OCI-LY3 (cell line): Measurements from ENCODE around the gene LRP1B.

Experiments used
- EZH2phosphoT487 ChIP-seq: fragments of 200-600 bp; shearing (Covaris generic); IDR thresholded peaks from 2 replicates; pipeline ENCODE4 v1.6.1; 2018; ENCODE audit warnings: antibody characterized with exemption, mixed run types, low read depth
- TF ChIP-seq, protein P1 (sequence below): fragments of 200-600, 300-600 bp; sonication (generic); IDR thresholded peaks from 2 replicates; pipeline ENCODE4 v1.5.1; 2014; ENCODE audit warnings: antibody characterized with exemption, low read length, low read depth

DNA sequence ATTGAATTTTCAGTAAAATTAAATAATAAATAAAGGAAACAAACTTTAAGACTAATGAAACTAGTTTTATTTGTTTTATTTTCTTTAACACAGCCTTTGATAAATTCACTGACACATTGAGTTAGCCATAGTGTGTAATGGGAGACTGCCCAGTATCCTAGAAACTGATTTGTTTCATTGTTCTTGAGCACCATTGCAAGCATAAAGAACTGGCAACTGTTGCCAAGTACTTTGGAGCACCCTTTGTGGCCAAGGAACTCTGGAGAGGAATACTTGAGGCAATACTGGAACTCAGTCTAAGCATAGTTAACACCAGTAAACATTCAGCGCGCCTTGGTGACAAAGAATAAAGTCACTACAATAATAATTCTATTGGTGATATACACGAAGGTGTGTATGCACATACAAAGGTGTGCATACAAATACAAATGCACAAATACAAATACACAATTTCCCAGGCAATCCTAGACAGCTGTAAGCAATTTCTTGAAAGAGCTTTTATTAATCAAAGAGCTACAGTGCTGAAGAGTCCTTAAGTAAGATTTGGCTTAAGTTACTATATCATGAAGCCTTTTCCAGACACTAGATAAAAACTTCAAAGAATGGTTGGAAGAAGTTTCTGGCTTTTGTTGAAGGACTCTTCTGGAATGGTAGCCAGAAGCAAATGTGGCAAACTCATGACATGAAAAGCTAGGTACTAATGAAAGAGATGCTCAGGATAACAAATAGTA is 1371.2 kb downstream of the LRP1B start:
- TF ChIP-seq, protein P1, sequence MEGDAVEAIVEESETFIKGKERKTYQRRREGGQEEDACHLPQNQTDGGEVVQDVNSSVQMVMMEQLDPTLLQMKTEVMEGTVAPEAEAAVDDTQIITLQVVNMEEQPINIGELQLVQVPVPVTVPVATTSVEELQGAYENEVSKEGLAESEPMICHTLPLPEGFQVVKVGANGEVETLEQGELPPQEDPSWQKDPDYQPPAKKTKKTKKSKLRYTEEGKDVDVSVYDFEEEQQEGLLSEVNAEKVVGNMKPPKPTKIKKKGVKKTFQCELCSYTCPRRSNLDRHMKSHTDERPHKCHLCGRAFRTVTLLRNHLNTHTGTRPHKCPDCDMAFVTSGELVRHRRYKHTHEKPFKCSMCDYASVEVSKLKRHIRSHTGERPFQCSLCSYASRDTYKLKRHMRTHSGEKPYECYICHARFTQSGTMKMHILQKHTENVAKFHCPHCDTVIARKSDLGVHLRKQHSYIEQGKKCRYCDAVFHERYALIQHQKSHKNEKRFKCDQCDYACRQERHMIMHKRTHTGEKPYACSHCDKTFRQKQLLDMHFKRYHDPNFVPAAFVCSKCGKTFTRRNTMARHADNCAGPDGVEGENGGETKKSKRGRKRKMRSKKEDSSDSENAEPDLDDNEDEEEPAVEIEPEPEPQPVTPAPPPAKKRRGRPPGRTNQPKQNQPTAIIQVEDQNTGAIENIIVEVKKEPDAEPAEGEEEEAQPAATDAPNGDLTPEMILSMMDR: no peak
- TF ChIP-seq EZH2phosphoT487: no peak
